Fibroblast of upper back skin (primary cell): ENCODE measurements around the gene ARHGAP1.

Source experiments
- DNase-seq: peaks from one replicate; pipeline ENCODE4 v3.0.0-alpha.2; 2013

Gene ARHGAP1

GRCh38 chr11:46692450-46692849 is 8.0 kb downstream of the ARHGAP1 start:
- DNase-seq: peak; percentile 44

GRCh38 chr11:46690702-46691101 is 9.7 kb downstream of the ARHGAP1 start:
- DNase-seq: no peak

- DNase-seq: peak; percentile 59
These were observed 13.3 kb downstream of the ARHGAP1 start for GRCh38 chr11:46686886-46687795.

- no peak for DNase-seq
These were observed 16.1 kb downstream of the ARHGAP1 start for GRCh38 chr11:46684367-46684766.

- DNase-seq: no peak
These were observed 17.4 kb downstream of the ARHGAP1 start for GRCh38 chr11:46682773-46683752.

GRCh38 chr11:46681814-46682213 is 18.6 kb downstream of the ARHGAP1 start:
- no peak for DNase-seq

GRCh38 chr11:46680815-46681214 is 19.6 kb downstream of the ARHGAP1 start:
- no peak for DNase-seq

GRCh38 chr11:46680164-46680760 is 20.2 kb downstream of the ARHGAP1 start:
- no peak for DNase-seq

GRCh38 chr11:46679241-46680163 is 20.9 kb downstream of the ARHGAP1 start:
- DNase-seq: no peak

GRCh38 chr11:46678741-46679130 is 21.7 kb downstream of the ARHGAP1 start:
- DNase-seq: no peak

- no peak for DNase-seq
These were observed 22.3 kb downstream of the ARHGAP1 start for GRCh38 chr11:46677991-46678740.

- no peak for DNase-seq
These were observed 23.2 kb downstream of the ARHGAP1 start for GRCh38 chr11:46677169-46677568.

GRCh38 chr11:46676436-46677158 is 23.8 kb downstream of the ARHGAP1 start:
- DNase-seq: no peak

GRCh38 chr11:46675949-46676348 is 24.5 kb downstream of the ARHGAP1 start:
- no peak for DNase-seq

- peak; percentile 25 for DNase-seq
These were observed 25.0 kb downstream of the ARHGAP1 start for GRCh38 chr11:46675288-46675851.

GRCh38 chr11:46674463-46675287 is 25.7 kb downstream of the ARHGAP1 start:
- no peak for DNase-seq

GRCh38 chr11:46673713-46674462 is 26.5 kb downstream of the ARHGAP1 start:
- no peak for DNase-seq

GRCh38 chr11:46672381-46672839 is 28.0 kb downstream of the ARHGAP1 start:
- DNase-seq: no peak
